ENCODE data around the gene CACNA2D1.

DNA sequence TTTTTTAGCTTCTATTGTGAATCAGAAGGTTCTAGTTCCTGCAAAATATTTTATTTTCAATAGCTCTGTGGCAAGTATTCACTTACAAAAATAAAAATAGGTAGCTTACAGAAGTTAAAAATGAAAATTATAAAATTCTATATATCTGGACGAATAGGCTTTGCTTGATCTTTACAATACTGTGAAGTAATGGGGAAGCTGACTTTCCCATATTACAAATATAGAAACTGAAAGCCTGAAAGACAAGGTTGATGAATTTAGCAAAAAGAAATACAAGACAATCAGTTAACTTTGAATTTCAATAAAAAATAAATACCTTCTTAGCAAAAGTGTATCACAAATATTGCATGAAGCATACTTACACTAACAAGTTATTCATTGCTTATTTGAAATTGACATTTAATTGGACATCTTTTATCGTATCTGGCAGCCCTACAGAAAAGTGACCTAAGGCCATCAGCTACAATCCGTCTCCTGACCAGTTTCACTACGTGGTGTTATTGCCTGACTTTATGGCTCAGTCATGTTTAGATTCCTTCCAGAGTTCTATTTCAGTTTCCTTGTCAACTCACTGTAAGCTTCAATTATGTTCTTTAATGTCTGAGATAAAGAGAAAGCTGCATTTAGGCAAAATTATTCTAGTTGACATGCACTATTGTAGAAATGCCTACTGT is 363.2 kb downstream of the CACNA2D1 start:
- TF ChIP-seq POLR2A (IDR thresholded peaks at IDR 0.05): no peak
- no peak for TF ChIP-seq CTCF (IDR thresholded peaks at IDR 0.05)
